A673 (cell line): ENCODE measurements around the gene PTGFRN. TPM values are rescaled to one million over a fixed set of nuclear protein-coding genes. Genes with fewer than 3 reads are reported as not detected.

ENCODE experiments used
- BruUV-seq: library from RNA; stranded (reverse); fragments of 400-500 nt; replicated peaks from 2 replicates; lab custom pipeline; 2021; lab: Mats Ljungman, UMichigan
- CTCF ChIA-PET: fragments of 300-600 bp; sonication (Branson Sonifier 250); formaldehyde crosslinking; loops from one replicate; lab custom pipeline; 2022; ENCODE audit warnings: antibody characterized with exemption; lab: Charles Lee
- POLR2A ChIA-PET: fragments of 300-600 bp; sonication (Branson Sonifier 250); formaldehyde crosslinking; loops from one replicate; lab custom pipeline; 2022; ENCODE audit warnings: antibody characterized with exemption; ENCODE audit not compliant: low non-redundant PET; lab: Charles Lee
- DNase-seq: peaks from one replicate; pipeline ENCODE4 v3.0.0-alpha.2; 2015; ENCODE audit warnings: low spot score
- H3K27ac ChIP-seq: fragments of 200-600 bp; sonication (generic); 2 replicates; pipeline ENCODE4 v1.5.1; 2016; ENCODE audit warnings: mixed run types, low read depth, mild to moderate bottlenecking, mixed read lengths, antibody characterized with exemption, low read length; ENCODE audit not compliant: poor library complexity, severe bottlenecking
- H3K27me3 ChIP-seq: fragments of 200-600 bp; sonication (generic); replicated peaks from 2 replicates; pipeline ENCODE4 v1.6.1; 2017; ENCODE audit warnings: mixed run types, low read depth, mild to moderate bottlenecking, mixed read lengths, antibody characterized with exemption, low read length; ENCODE audit not compliant: insufficient read depth, poor library complexity
- H3K36me3 ChIP-seq: fragments of 200-600 bp; sonication (generic); 2 replicates; pipeline ENCODE4 v1.6.1; 2016; ENCODE audit warnings: mixed run types, mild to moderate bottlenecking, mixed read lengths, antibody characterized with exemption, low read length; ENCODE audit not compliant: insufficient read depth, poor library complexity, severe bottlenecking
- H3K4me1 ChIP-seq: fragments of 200-600 bp; sonication (generic); 2 replicates; pipeline ENCODE4 v1.6.1; 2017; ENCODE audit warnings: mixed run types, mild to moderate bottlenecking, mixed read lengths, antibody characterized with exemption, low read length; ENCODE audit not compliant: insufficient read depth, poor library complexity, severe bottlenecking
- H3K4me3 ChIP-seq: fragments of 200-600 bp; sonication (generic); 2 replicates; pipeline ENCODE4 v1.5.1; 2016; ENCODE audit warnings: low read depth, mixed run types, mild to moderate bottlenecking, mixed read lengths, low read length; ENCODE audit not compliant: poor library complexity, severe bottlenecking
- H3K9me3 ChIP-seq: fragments of 200-600 bp; sonication (generic); 2 replicates; pipeline ENCODE4 v1.6.1; 2016; ENCODE audit warnings: mixed run types, low read depth, mild to moderate bottlenecking, mixed read lengths, antibody characterized with exemption, low read length; ENCODE audit not compliant: poor library complexity, severe bottlenecking
- CTCF ChIP-seq: fragments of 300-800, 200-600 bp; sonication (generic); conservative IDR thresholded peaks from 2 replicates; pipeline ENCODE4 v1.5.1; 2017; ENCODE audit warnings: low read depth, mild to moderate bottlenecking, antibody characterized with exemption, low read length, moderate library complexity, mixed read lengths
- EZH2 ChIP-seq: fragments of 200-600 bp; sonication (generic); IDR thresholded peaks from 2 replicates; pipeline ENCODE4 v1.6.1; 2017; ENCODE audit warnings: borderline replicate concordance, low read depth, mild to moderate bottlenecking, mixed read lengths, antibody characterized with exemption, low read length; ENCODE audit not compliant: poor library complexity, severe bottlenecking
- intact Hi-C: fragments of 100-400 bp; cut with micrococcal nuclease; formaldehyde crosslinking; loops from one replicate; pipeline ENCODE4 v1.10.0; 2022; ENCODE audit not compliant: unreplicated experiment
- total RNA-seq: library from RNA; stranded (reverse); gene quantifications from 2 replicates; pipeline ENCODE4 v1.2.3, GENCODE V29; 2021

Gene PTGFRN
- total RNA-seq, 1 experiment from 2014 or later: 29.5 TPM

DNA sequence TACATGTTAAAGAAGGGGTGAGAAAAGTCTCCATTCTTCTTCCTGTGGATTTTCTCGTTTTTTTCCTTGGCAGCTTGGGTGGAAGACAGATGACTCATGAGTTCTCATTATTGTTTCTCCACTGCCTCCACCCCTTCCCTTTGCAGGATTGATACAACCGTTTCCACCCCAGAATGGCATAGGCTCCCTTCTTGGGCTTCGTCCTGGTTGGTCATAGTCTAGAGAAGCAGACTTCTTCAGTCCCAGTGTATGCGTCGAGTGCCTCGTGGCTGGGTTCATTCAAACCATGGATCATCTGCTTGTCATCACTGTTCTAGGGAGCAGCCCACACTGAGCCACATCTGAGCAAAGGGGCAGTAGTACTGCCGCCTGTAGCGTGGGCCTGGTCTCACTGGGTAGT is 13.7 kb downstream of the PTGFRN start:
- H3K4me1 ChIP-seq: no peaks in the 10 kb centered on the region
- no peak overlapping the region for H3K4me3 ChIP-seq
- H3K36me3 ChIP-seq: no peaks in the 10 kb centered on the region
- intact Hi-C loops: no loop called here
- CTCF ChIA-PET: no interaction called here
- no TSS peak for BruUV-seq
- POLR2A ChIA-PET: no interaction called here
- H3K27me3 ChIP-seq: no peaks in the 10 kb centered on the region
- no peak for TF ChIP-seq CTCF
- TF ChIP-seq EZH2: no peak
- H3K27ac ChIP-seq: no peak overlapping the region
- DNase-seq: no peak
- H3K9me3 ChIP-seq: no peaks in the 10 kb centered on the region

GRCh38 chr1:116927049-116927798 is 17.5 kb downstream of the PTGFRN start:
- TF ChIP-seq EZH2 (no peak), CTCF (no peak)
- Histone ChIP-seq H3K4me3 (no peak overlapping the region), H3K36me3 (no peaks in the 10 kb centered on the region), H3K27ac (no peak overlapping the region), H3K27me3 (no peaks in the 10 kb centered on the region), H3K4me1 (no peaks in the 10 kb centered on the region), H3K9me3 (no peaks in the 10 kb centered on the region)
- ChIA-PET POLR2A (no interaction called here), CTCF (no interaction called here)
- DNase-seq: no peak
- no TSS peak for BruUV-seq
- intact Hi-C loops: no loop called here

GRCh38 chr1:116929961-116930592 is 20.4 kb downstream of the PTGFRN start:
- CTCF ChIA-PET: no interaction called here
- BruUV-seq: no TSS peak
- no peak overlapping the region for H3K27ac ChIP-seq

More at GRCh38 chr1:116929961-116930592, 20.4 kb downstream of the PTGFRN start:
- intact Hi-C loops: no loop called here
- POLR2A ChIA-PET: no interaction called here
- DNase-seq: no peak
- no peaks in the 10 kb centered on the region for H3K4me1 ChIP-seq
- no peaks in the 10 kb centered on the region for H3K27me3 ChIP-seq
- H3K36me3 ChIP-seq: no peaks in the 10 kb centered on the region
- TF ChIP-seq EZH2 (no peak), CTCF (no peak)
- no peak overlapping the region for H3K4me3 ChIP-seq
- no peaks in the 10 kb centered on the region for H3K9me3 ChIP-seq
